ENCODE results near the gene RPP25L. TPM values are rescaled to one million over a fixed set of nuclear protein-coding genes. Genes with fewer than 3 reads are reported as not detected.

The RPP25L gene
- total and polyA plus RNA-seq, 9 of the 15 experiments (the other 6 are each of a cell fraction or from before 2014, with no cell fraction given) = 16.3 to 43.7 (median 29.0) TPM

DNA sequence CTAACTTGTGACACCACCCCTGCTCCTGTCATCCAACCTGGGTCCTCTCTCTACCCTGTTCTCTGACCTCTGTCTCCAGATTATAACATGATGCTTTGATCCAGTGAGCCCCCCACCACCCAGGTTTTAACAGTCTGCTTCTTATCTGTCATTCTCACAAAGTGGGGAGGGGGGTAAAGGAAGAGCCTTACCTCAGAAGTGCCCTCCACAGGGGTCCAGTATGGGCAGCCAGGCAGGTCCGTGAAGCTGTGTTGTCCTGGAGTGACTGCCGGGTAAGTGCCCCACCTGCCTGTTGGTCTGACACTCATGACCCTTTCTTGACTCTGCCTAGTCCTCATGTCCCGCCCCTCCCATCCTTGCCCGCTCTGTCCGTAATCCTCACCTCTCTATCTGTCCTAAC lies 43.5 kb upstream of the RPP25L start:
- ChIA-PET POLR2A (no interaction called here), CTCF (ENCODE audit: low intra/inter-chr PET ratio) (no interaction called here)
- no peak for FAIRE-seq
- Histone ChIP-seq H3K27me3 (ENCODE audit: control insufficient read depth in 2 of 2, insufficient read depth in 2 of 2, low read length in 2 of 2) (no peaks in the 10 kb centered on the region), H2AFZ (ENCODE audit: low read depth, low read length) (no peak overlapping the region), H3K79me2 (ENCODE audit: control insufficient read depth, insufficient read depth, low read length) (no peaks in the 10 kb centered on the region), H3K4me2 (ENCODE audit: insufficient read depth, low read length) (no peak overlapping the region), H3K9ac (ENCODE audit: insufficient read depth in 1 of 2, low read depth in 2 of 2, low read length in 2 of 2) (no peak overlapping the region), H3K4me1 (replicated peaks in 1 of 2; ENCODE audit: control insufficient read depth in 2 of 2, insufficient read depth in 2 of 2, low read length in 2 of 2) (peaks cover 28 to 45% of the 10 kb centered on the region in 2 experiments), H3K36me3 (ENCODE audit: control insufficient read depth, insufficient read depth, low read length) (peaks cover 4% of the 10 kb centered on the region; the same call in 1 of the 3 replicates), H3K9me1 (ENCODE audit: control insufficient read depth, insufficient read depth, low read length) (no peaks in the 10 kb centered on the region), H3K4me3 (no peak overlapping the region), H3K9me3 (replicated peaks; ENCODE audit: control insufficient read depth, insufficient read depth, low read depth, low read length) (no peaks in the 10 kb centered on the region), H3K27ac (ENCODE audit: extremely low read depth, low read depth, low read length) (no peak overlapping the region), H4K20me1 (replicated peaks; ENCODE audit: control insufficient read depth, insufficient read depth, low read length) (no peaks in the 10 kb centered on the region)
- no peak for DNase-seq (ENCODE audit: extremely low read depth in 1 of 4, low spot score in 3 of 4)
- ATAC-seq = no peak
- BruUV-seq (replicated peaks) = no TSS peak
- TF ChIP-seq ZNF408 (CRISPR knock-in tag; IDR thresholded peaks at IDR 0.05; ENCODE audit: low read depth) (no peak), CREM (IDR thresholded peaks at IDR 0.05; ENCODE audit: low read depth) (no peak), SLC30A9 (CRISPR knock-in tag; IDR thresholded peaks at IDR 0.05) (no peak), ZNF263 (CRISPR knock-in tag; IDR thresholded peaks at IDR 0.05; ENCODE audit: borderline replicate concordance) (no peak), MTA3 (IDR thresholded peaks at IDR 0.05; ENCODE audit: borderline replicate concordance) (no peak), COPS2 (conservative IDR thresholded peaks at IDR 0.05) (no peak), PML (IDR thresholded peaks at IDR 0.05; ENCODE audit: low read length) (no peak), FOXP1 (CRISPR knock-in tag; IDR thresholded peaks at IDR 0.05) (no peak), ZKSCAN3 (CRISPR knock-in tag; IDR thresholded peaks at IDR 0.05) (no peak), HMGN3 (IDR thresholded peaks at IDR 0.05; ENCODE audit: borderline replicate concordance, extremely low read depth, insufficient read length, low read depth, low read length) (no peak), RBM34 (IDR thresholded peaks at IDR 0.05; ENCODE audit: borderline replicate concordance, insufficient read depth, low read length) (no peak), NFXL1 (CRISPR knock-in tag; IDR thresholded peaks at IDR 0.05) (no peak)
- TF ChIP-seq, protein P1, sequence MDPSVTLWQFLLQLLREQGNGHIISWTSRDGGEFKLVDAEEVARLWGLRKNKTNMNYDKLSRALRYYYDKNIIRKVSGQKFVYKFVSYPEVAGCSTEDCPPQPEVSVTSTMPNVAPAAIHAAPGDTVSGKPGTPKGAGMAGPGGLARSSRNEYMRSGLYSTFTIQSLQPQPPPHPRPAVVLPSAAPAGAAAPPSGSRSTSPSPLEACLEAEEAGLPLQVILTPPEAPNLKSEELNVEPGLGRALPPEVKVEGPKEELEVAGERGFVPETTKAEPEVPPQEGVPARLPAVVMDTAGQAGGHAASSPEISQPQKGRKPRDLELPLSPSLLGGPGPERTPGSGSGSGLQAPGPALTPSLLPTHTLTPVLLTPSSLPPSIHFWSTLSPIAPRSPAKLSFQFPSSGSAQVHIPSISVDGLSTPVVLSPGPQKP (CRISPR knock-in tag; IDR thresholded peaks at IDR 0.05) = no peak
- WGBS (ENCODE audit: insufficient coverage, low coverage, missing lambda C conversion rate) = 74% methylated on average over 4 of the region's 5 CpGs
- in situ Hi-C loops (cut with MboI) (no loop called here), intact Hi-C loops (cut with micrococcal nuclease) (no loop called here)

Measured in K562 (cell line).